Fibroblast of lung (primary cell): ENCODE results near the gene PIK3R3. TPM values are rescaled to one million over a fixed set of nuclear protein-coding genes. Genes with fewer than 3 reads are reported as not detected.

Source experiments
- DNase-seq, 2 donors: peaks; one replicate each; pipeline versions ENCODE4 v3.0.0 to v3.0.0-alpha.2; 2010; ENCODE audit warnings: low read depth in 2 of 2
- H2AFZ ChIP-seq: 2 replicates; pipeline ENCODE4 v1.5.1; 2012; ENCODE audit warnings: low read length, control low read depth, inconsistent platforms
- H3K27ac ChIP-seq: 2 replicates; pipeline ENCODE4 v1.5.1; 2011; ENCODE audit warnings: low read length, control low read depth; ENCODE audit not compliant: insufficient read depth
- H3K27me3 ChIP-seq: 2 replicates; pipeline ENCODE4 v1.5.1; 2011; ENCODE audit warnings: mild to moderate bottlenecking, low read length; ENCODE audit not compliant: control insufficient read depth, insufficient read depth
- H3K36me3 ChIP-seq: 2 replicates; pipeline ENCODE4 v1.5.1; 2011; ENCODE audit warnings: low read length; ENCODE audit not compliant: control insufficient read depth, insufficient read depth
- H3K4me1 ChIP-seq: 2 replicates; pipeline ENCODE4 v1.5.1; 2011; ENCODE audit warnings: low read length; ENCODE audit not compliant: control insufficient read depth, insufficient read depth; ENCODE audit errors: extremely low read depth
- H3K4me2 ChIP-seq: 2 replicates; pipeline ENCODE4 v1.5.1; 2011; ENCODE audit warnings: low read length, control low read depth; ENCODE audit not compliant: insufficient read depth; ENCODE audit errors: extremely low read depth
- H3K4me3 ChIP-seq, 4 experiments: fragments of 200-600 bp in 1 of 4; sonication (generic) in 1 of 4; replicated peaks in 1 of 4; 2 replicates each; pipeline ENCODE4 v1.5.1; 2011 to 2016; ENCODE audit warnings: low read length in 4 of 4, low read depth in 3 of 4, mild to moderate bottlenecking in 3 of 4, control low read depth in 2 of 4, inconsistent platforms in 1 of 4, mixed read lengths in 1 of 4; ENCODE audit not compliant: insufficient read depth in 1 of 4; ENCODE audit errors: control extremely low read depth in 1 of 4
- H3K79me2 ChIP-seq: 2 replicates; pipeline ENCODE4 v1.5.1; 2012; ENCODE audit warnings: mild to moderate bottlenecking, low read length, inconsistent platforms; ENCODE audit not compliant: control insufficient read depth, insufficient read depth
- H3K9ac ChIP-seq: 2 replicates; pipeline ENCODE4 v1.5.1; 2011; ENCODE audit warnings: mild to moderate bottlenecking, low read length, control low read depth; ENCODE audit not compliant: insufficient read depth
- H3K9me3 ChIP-seq: 2 replicates; pipeline ENCODE4 v1.5.1; 2012; ENCODE audit warnings: low read depth, low read length; ENCODE audit not compliant: control insufficient read depth, insufficient read depth
- H4K20me1 ChIP-seq: 2 replicates; pipeline ENCODE4 v1.5.1; 2011; ENCODE audit warnings: low read length; ENCODE audit not compliant: control insufficient read depth, insufficient read depth; ENCODE audit errors: extremely low read depth
- CTCF ChIP-seq, 2 donors: IDR thresholded peaks in 1 of 2; conservative IDR thresholded peaks in 1 of 2; 1 replicate in 1 of 2; 2 replicates in 1 of 2; pipeline ENCODE4 v1.5.1; 2011 to 2012; ENCODE audit warnings: low read length in 2 of 2, control low read depth in 1 of 2, inconsistent platforms in 1 of 2, low read depth in 1 of 2, mild to moderate bottlenecking in 1 of 2
- EZH2 ChIP-seq: IDR thresholded peaks from 2 replicates; pipeline ENCODE4 v1.5.1; 2012; ENCODE audit warnings: low read length, control low read depth, mild to moderate bottlenecking; ENCODE audit errors: missing control alignments
- polyA minus RNA-seq: library from RNA; depleted of rRNA, polyadenylated mRNA; stranded (reverse); fragments of >200 nt; gene quantifications from 2 replicates; pipeline ENCODE4 v1.2.3, GENCODE V29; 2011; ENCODE audit warnings: low replicate concordance
- polyA plus RNA-seq, 2 donors: library from polyadenylated mRNA; depleted of rRNA in 1 of 2; stranded (reverse) in 1 of 2; unstranded in 1 of 2; fragments of >200 nt; gene quantifications; 2 replicates each; pipeline ENCODE4 v1.2.1, GENCODE V29; 2011 to 2012; ENCODE audit warnings: missing spikeins in 1 of 2
- total RNA-seq: library from RNA; depleted of rRNA; stranded (reverse); fragments of >200 nt; gene quantifications from 2 replicates; pipeline ENCODE4 v1.2.1, GENCODE V29; 2014

PIK3R3 gene
- total RNA-seq (1.8 and 3.3 TPM in 2 replicates), polyA plus RNA-seq (4.1 and 5.4 TPM in 2 replicates), polyA minus RNA-seq (4.1 and 9.1 TPM in 2 replicates)
- polyA plus RNA-seq (2012), result 4.7 and 5.4 TPM in 2 replicates

GRCh38 chr1:46132529-46133180 lies at the start of gene PIK3R3:
Gene PIK3R3 (minus strand): TSS chr1:46132629. CDS start chr1:46131952, 677 bp downstream.
- Histone ChIP-seq H3K4me3 (peak within 1 kb of the TSS; percentile 70 to 91 (median 78)), H3K27me3 (no peaks in the 10 kb centered on the region), H3K9ac (peak within 1 kb of the TSS; percentile 90), H3K27ac (peak within 1 kb of the TSS; percentile 96), H3K9me3 (no peaks in the 10 kb centered on the region), H3K79me2 (no peaks in the 10 kb centered on the region), H3K4me1 (peaks cover 10% of the 10 kb centered on the region), H4K20me1 (no peaks in the 10 kb centered on the region), H3K4me2 (peak within 1 kb of the TSS; percentile 99), H3K36me3 (no peaks in the 10 kb centered on the region), H2AFZ (peak within 1 kb of the TSS; percentile 81)
- DNase-seq, result peak; percentile 99
- TF ChIP-seq CTCF (conservative IDR thresholded peaks at IDR 0.05 in 1 of 2, IDR thresholded peaks at IDR 0.05 in 1 of 2; ENCODE audit: low read depth in 1 of 2, low read length in 2 of 2), result no peak
- TF ChIP-seq EZH2, result no peak

- Histone ChIP-seq H4K20me1 (no peaks in the 10 kb centered on the region), H3K4me3 (no peak overlapping the region), H2AFZ (no peak overlapping the region), H3K4me2 (no peak overlapping the region), H3K27me3 (no peaks in the 10 kb centered on the region), H3K4me1 (peaks cover 11% of the 10 kb centered on the region), H3K79me2 (no peaks in the 10 kb centered on the region), H3K9ac (no peak overlapping the region), H3K9me3 (no peaks in the 10 kb centered on the region), H3K36me3 (no peaks in the 10 kb centered on the region), H3K27ac (no peak overlapping the region)
- peak; percentile 59 for DNase-seq
- TF ChIP-seq CTCF (conservative IDR thresholded peaks at IDR 0.05 in 1 of 2, IDR thresholded peaks at IDR 0.05 in 1 of 2; ENCODE audit: low read depth in 1 of 2, low read length in 2 of 2) (no peak), EZH2 (no peak)
These were observed 49.2 kb upstream of the PIK3R3 start for GRCh38 chr1:46181343-46182260.

GRCh38 chr1:46180082-46180616 lies 47.7 kb upstream of the PIK3R3 start:
- Histone ChIP-seq H3K27me3 (no peaks in the 10 kb centered on the region), H2AFZ (no peak overlapping the region)
- DNase-seq, result no peak

More at GRCh38 chr1:46180082-46180616, 47.7 kb upstream of the PIK3R3 start:
- H3K9ac ChIP-seq, result no peak overlapping the region
- H3K27ac ChIP-seq, result no peak overlapping the region
- H3K4me2 ChIP-seq, result no peak overlapping the region
- H4K20me1 ChIP-seq, result no peaks in the 10 kb centered on the region
- TF ChIP-seq CTCF (conservative IDR thresholded peaks at IDR 0.05 in 1 of 2, IDR thresholded peaks at IDR 0.05 in 1 of 2; ENCODE audit: low read depth in 1 of 2, low read length in 2 of 2) (peak in 1 of 2 donors; percentile 4), EZH2 (no peak)
- no peaks in the 10 kb centered on the region for H3K79me2 ChIP-seq
- H3K4me3 ChIP-seq, result no peak overlapping the region
- H3K36me3 ChIP-seq, result no peaks in the 10 kb centered on the region
- no peaks in the 10 kb centered on the region for H3K9me3 ChIP-seq
- H3K4me1 ChIP-seq, result peaks cover 11% of the 10 kb centered on the region
